Putamen (tissue), 1 donor: Measurements from ENCODE around the gene SLC4A1.

Experiments used
- DNase-seq: peaks from one replicate; pipeline ENCODE4 v3.0.0-alpha.2; 2016; ENCODE audit warnings: low spot score

The SLC4A1 gene

DNA sequence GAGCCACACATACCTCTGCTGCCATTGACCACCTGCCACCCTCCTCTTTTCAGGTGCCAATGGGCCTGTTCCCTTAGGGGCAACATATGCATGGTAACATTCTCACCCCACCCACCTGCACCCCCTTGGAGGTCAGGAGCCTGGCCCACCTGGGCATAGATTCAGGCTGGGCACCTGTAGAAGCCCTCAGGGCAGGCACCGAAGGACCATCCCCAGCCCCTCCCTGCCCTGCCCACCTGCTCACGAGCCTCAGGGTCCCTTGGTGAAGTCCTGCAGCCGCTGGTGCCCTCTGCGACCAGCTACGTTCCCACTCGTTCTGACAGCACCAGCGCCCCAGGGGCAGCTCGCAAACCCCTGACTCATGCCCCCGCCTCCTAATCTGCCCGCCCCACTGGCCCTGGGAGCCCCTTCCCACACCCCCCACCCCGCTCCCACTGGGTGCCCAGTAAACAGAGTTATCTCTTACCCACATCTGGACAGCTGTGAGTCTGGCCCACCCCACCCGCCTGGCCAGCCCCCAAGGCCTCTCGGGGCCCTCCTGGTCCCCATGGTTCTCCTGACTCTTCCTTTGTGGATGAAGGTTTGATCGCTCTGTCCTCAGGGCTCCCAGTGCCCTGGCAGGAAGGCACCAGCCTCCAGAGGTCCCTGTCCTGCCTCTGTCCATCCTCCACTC is at the start of gene SLC4A1:
TSS of gene SLC4A1 (minus strand) at position 318 of the 673 bp plus-strand sequence. CDS start 5,269 bp downstream, outside the sequence.
- DNase-seq = no peak

DNA sequence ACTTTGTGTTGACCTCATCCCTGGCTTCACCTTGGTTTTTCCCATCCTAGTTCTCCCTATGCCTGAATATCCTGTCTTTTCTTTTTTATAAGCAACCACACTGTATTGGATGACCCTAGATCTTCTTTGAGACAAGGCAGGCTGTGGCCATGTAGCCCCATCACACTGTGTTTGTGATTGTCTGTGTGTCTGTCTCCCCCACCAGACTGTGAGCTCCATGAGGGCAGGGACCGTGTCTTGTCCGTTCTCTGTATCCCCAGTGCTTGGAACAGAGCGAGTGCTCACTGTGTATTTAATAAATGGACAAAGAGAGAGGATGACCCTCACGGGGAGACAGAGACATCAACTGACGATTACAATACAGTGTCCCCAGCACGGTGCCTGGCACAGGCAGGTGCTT is 49.6 kb upstream of the SLC4A1 start:
- no peak for DNase-seq

DNA sequence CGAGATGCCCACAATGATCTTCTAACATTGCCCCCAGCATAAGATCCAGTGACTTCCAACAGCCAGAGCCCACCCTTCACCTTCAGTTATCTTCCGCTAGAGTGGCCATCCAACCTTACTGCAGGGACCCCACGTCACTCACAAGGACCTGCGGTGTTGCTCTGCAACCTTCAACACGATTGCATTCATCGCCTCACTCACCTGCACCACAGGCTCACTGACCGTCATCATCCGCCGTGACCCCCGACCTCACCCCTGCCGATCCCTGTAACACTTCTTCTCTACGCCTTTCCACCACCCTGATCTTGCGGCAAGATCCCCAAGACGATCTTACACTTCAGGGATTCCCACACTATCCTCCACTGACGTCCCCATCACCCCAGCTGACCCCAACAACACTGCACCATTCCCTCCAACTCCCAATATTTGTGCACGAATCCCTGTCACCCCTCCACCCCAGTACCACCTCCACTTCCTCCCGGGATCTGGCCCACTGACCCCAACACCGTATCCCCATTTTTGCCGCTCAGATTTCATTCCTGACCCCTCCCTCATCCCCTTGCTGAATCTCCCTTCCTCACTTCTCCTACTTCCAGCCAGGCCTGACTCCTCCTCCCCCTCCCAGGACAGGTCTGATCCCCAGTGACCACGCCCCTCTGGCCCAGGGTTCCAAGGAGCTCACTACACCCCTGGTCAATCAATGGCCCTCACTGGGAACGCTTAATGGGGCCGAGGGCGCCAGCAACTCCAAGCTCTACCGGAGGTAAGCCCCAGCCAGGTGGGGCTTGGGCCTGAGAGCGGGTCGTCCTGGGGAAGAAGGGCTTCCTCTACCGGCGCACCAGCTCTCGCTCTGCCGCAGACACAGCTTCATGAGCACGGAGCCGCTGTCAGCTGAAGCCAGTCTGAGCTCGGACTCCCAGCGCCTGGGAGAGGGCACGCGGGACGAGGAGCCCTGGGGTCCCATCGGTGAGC is 48.1 kb upstream of the SLC4A1 start:
- DNase-seq = no peak

DNA sequence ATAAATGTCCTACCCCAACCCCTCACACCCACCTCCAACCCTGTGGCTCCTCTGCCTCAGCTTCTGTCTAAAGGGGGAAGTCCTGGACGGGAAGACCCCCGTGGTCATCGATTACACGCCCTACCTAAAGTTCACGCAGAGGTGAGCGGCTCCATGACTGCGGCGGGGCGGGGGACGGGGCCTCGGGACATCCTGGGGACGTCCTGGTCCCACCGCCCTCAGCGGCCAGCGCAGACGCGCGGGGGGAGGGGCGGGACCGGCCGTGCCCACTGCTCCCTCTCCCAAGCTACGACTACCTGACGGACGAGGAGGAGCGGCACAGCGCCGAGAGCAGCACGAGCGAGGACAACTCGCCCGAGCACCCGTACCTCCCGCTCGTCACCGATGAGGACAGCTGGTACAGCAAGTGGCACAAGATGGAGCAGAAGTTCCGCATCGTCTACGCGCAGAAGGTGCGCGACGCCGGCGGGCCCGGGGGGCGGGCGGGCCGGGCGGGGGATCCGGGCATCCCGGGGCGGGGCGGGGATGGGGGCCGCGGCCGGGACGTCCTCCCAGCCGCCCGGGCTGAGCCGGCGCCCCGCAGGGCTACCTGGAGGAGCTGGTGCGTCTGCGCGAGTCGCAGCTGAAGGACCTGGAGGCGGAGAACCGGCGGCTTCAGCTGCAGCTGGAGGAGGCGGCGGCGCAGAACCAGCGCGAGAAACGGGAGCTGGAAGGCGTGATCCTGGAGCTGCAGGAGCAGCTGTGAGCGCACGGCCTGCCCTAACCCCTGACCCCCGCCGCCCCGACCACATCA is 47.1 kb upstream of the SLC4A1 start:
- DNase-seq = peak; percentile 45

DNA sequence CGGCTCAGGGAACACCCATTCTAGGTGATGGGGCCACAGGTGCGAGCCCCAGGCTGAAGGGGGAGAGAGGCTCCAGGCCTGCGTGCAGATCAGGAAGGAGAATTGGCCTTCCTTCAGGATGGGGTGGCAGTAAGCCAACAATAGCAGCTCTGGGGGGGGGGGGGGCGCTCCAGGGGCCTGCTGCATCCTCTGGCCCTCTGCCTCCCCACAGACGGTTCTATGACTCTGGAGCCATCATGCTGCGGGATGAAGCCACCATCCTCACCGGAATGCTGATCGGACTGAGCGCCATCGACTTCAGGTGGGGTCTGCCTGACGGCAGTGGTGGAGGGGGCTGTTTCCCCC is 46.6 kb upstream of the SLC4A1 start:
- DNase-seq = no peak

DNA sequence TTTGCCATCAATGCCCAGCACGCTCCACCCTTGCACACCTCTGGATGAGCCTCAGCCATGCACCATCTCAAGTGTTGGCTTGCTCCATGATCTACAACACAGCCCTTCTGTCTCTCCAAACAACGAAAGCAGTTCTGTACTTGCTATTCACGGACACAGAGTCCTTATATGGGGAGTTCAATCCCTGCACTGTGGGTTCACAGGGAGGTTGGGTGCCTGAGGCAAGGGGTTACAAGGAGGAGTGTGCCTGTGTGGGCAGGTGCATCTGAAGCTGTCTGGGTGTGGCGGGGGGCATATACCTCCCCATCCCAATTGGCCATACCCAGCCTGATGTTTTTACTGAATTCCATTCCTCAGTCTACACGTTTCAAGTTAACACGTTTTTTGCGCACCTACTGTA is 46.1 kb upstream of the SLC4A1 start:
- no peak for DNase-seq

DNA sequence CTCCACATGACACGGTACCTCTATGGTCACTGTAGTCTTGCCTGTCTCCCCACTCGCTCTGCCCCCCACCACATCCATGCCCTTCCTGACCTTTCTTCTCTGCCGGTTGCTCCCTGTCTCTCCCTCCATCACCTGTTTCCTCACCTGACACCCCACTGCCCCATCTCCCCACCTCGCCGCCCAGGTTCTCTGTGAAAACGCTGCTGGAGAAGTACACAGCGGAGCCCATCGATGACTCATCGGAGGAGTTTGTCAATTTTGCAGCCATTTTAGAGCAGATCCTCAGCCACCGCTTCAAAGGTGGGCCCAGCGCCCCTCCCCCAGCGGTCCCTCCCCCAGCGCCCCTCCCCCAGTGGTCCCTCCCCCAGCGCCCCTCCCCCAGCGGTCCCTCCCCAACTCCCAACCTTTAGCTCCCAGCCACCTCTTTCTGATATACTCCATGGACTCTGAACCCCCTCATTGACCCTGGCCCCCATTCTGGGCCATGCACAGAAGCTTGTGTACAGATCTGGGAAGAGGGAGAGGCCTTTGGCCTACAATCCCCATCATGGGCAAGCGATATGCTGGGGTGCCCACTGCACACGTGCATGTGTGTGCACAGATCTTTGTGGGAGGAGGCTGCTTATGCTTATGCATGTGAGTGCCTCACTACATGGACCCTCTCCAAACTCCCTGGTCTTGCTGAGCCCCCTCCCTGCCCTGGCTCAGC is 44.6 kb upstream of the SLC4A1 start:
- no peak for DNase-seq

DNA sequence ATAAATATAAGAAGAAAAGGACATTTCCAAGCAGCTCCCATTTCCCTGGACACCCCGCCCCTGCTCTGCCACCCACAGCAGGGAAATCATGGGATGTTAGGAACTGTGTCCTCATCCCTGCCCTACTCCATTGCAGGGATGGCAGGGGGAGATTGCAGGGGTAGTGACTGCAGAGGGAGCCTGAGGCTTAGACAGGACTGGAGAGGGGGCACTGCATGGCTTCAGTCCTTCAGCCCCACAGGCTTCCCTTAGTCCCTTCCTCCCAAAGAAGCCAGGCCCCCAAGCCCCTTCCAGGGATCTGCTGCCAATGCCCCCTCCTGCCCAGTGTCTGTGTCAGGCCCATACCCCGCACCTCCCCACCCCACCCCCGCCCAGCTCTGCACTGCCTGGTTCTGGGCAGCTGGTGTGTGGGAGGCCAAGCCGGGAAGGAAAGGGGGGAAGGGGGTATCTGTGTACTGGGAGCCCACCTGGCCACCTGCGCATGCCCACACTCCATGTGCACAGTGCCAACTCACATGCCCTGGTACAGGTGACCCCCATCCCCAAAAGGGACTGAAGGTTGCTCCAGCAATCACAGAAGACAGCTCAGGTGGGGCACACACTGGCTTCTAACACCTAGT is 43.7 kb upstream of the SLC4A1 start:
- no peak for DNase-seq

DNA sequence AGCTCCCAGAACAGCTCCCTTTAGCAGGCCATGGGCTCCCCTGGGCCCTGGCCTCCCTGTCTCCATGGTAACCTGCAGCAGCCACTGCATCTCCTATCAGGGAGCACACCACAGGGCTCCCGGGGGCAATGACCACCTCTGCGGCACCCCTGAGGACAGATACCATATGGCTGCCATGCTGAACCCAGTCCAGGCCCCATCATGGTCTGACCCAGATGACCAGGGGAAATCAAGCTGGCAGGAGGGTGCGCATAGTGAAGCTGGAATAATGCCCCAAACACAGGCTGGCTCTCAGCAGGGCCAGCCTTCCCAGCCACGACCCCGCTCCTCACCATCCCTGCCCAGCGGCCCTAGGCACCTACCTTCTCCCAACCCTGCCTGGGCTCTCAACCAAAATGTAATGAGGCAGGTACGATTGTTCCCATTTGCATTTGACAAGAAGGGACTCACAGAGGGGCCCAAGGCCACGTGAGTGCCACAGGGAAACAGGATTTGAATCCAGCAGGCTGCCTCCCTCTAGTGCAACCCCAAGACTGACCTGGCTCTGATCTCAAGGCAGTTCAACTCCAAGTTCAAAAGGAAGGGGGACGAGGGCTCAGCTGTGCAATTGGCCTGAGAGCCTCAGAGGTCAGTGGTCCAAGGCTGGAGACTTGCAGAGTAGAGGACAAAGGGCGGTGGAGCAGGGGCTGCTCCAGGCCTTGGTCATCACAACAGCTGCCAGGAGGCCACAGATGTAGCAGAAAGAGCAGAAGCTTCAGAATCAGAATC is 42.9 kb upstream of the SLC4A1 start:
- DNase-seq = no peak

DNA sequence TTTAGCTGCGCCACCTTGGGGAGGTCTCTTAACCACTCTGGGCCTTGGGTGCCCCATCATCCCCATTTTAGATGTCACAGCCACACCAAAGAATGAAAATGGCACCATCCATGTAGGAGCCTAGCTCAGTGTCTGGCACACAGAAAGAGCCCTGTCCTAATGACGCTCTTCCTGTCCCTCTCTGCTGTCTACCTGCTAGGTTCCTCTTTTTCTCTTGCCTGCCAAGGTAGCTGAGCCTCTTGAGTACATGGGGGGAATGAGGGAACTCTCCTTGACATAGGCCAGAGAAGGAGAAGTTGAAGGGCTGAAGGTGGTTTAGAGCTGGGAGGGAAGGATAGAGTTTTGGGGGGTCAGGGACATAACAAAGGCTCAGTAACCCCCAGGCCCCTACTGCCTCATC is 42.3 kb upstream of the SLC4A1 start:
- no peak for DNase-seq

DNA sequence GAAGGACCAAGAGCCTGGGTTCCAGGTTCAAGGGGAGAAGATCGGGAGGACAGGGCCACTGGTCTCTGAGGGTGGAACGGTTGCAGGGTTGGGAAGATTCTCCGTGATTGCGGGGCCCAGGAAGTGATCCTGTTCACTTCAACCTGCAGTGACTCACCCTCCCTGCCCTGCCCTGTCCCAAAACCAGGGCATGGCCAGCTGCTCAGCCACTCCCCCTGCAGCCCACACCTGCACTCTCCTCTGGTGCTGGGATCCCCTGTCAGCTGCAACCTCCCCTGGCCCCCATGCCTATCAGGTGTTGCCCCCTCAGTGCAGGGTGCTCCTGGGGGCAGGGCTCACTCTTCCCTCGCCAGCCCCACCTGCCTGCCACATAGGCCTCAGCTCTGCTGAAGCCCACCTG is 41.5 kb upstream of the SLC4A1 start:
- no peak for DNase-seq

DNA sequence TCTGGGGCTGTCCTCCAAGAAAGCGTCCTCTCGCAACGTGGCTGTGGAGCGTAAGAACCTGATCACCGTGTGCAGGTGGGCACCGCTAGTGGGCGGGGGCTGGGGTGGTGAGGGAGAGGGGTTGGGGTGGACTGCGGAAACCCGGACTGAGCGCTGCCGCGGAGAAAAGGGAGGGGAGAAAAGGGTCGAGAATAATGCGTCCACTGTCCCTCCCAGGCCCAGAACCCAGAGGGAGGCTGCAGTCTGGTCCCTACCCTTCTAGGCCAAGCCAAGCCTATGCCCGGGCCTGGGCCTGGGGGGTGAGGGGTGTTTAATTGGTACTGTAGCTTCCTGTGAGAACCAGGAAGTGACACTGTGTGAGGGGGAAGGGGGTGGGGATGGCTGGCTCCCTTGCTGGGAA is 40.9 kb upstream of the SLC4A1 start:
- peak; percentile 50 for DNase-seq

DNA sequence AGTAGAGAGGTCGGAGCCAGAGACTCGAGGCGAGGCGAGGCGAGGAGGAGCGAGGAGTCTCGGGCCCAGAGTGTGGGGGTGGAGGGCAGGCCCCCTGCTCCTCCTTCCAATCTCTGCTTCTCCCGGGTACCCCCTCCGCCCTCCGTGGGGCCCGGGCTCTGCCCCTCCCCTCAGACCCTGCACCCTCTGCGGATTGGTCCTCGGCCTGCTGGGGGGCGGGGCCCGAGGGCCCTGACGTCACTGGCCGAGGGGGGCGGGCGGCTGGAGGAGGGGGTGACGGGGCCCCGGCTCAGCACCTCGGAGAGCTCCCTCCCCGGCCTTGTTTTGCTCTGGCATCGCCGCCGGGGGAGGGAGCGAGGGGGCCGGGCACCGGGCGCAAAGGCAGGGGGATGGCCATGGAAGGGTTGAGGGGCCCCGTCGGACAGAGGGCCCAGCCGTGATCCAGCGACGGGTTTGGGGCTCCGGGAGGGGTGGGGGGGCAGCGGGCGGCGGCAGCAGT is 40.4 kb upstream of the SLC4A1 start, which contains the start of gene RUNDC3A:
TSS of gene RUNDC3A (plus strand) at position 282 of the 499 bp plus-strand sequence. CDS start 232 bp downstream, outside the sequence.
- DNase-seq = peak; percentile 96

DNA sequence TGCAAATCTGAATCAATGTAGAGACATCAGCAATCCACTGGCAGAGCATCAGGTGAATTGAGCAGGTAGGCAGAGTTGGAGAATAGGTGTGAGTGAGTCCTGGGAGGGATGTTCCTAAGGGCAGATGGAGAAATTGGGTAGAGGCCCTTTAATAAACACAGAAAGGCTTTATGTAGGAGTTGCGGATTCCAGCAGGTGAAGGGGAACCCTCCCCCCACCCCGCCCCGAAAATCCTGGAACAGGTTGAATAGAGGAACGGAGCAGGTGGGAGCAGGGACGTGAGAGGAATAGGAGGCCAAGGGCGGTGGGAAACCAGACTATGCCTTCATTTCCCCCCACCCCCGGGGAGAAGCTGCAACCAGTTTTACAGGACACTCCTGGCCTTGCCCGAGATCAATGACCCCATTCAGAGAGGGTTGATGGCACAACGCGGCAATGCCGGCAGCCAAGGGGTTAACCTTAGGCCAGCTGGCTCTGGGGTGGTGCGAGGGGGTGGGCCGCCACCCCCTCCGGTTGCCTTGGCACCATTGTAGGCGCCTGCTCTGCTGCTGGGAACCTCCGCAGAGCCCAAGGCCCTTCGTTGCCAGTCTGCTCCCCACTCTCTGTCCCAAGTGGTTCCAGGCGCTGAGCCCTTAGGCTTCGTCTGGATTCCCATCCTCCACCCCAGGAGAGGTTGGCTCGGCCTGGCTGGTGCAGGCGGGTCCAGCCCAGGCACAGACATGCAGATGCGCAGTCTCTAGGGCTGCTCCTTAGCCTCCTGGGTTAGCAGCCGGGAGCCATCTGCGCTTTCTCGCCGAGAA is 39.7 kb upstream of the SLC4A1 start:
- DNase-seq = peak; percentile 86

DNA sequence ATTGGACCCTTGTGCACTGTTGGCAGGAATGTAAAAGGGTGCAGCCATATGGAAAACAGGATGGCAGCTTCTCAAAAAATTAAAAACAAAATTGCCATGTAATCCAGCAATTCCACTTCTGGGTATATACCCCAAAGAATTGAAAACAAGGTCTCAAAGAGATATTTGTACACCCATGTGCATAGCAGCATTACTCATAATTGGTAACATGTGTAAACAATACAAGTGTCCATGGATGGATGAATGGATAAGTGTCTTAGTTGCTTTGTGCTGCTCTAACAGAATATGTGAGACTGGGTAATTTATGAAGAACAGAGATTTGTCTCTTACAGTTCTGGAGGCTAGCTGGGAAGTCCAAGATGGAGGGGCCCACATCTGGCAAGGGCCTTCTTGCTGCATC is 36.7 kb upstream of the SLC4A1 start:
- no peak for DNase-seq

DNA sequence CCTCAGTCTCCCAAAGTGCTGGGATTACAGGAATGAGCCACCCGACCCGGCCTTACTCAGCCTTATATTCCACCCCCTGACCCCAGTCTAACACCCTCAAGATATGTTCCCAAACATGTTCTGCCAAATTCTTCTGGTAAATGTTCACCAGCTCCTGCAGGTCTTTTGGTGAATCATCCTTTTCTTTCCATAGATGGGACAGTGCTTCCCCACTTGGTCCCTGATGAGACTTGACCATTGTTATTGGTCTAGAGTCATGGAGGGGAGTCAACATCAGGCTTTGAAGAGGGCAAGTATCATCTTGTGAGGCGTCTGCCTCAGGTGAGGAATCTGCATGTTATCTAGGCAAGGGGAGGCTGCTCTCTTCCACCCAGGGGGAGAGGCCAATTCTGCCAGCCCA is 30.0 kb upstream of the SLC4A1 start:
- DNase-seq = no peak

DNA sequence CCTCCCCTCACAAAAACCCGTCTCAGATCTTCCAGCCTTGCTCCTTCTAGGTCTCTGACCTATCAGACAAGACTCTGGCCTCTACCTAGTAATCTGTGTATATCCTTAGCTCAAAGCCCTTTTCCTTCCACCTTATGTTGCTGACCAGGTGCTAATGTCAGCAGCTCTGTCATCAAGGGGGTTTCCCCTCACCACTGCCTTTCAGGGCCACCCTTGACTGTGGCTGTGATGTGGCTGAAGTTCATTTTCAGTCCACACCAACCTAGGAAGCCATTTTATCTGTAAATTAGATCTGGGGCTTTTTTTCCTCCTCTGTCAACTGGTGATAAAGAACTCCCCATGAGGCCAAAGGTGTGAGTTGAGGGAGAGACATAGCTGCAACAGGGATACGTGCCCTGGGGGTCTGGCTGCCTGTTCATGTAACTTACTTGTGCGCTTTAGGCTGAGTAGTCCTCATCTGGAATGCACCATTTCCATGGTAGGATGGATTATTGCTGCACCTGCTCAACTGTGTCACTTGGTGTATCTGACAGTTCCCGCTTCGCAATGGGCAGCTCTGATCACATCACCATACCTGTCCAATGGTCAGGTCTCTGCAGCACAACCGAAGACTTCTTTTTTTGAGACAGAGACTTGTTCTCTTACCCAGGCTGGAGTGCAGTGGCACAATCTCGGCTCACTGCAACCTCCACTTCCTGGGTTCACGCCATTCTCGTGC is 25.7 kb upstream of the SLC4A1 start:
- no peak for DNase-seq

DNA sequence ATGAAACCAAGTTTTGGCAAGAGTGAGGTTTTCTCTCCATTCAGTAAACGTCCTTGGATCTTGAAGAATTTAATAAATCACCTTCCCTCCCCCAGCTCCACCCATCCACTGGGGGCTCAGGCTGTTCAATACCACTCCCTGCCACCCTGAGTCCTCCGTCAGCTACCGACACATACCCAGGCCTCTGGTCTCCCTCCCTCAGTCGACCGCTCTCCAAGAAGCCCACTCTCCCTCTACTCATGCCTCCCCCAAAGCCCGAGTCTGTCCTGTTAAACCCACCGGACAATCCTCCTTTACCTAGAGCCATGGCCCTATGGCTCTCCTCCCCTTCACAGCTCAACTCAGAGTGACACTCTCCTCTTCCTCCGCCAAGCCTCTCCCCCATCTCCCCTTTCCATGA is 19.7 kb upstream of the SLC4A1 start:
- no peak for DNase-seq

DNA sequence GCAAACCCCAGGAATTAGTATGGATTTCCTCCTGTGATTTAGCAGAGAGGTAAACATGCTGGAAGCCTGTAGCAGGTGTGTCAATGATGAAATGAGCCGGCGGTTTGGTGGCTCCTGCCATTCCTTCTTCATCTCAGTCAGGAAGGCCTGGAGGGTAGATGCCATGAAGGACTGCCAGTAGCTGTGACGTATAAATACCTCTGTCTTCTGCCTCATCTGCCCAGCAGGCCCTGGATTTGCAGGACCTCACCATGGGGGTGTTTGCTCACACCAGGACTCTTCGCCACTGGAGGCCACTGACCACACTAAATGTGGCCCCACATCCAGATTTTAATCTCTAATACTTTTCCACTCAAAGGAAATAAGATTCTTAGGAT is 16.1 kb upstream of the SLC4A1 start:
- DNase-seq = no peak
